Left colon (tissue), 2 donors: ENCODE measurements around the gene TPBGL. TPM values are rescaled to one million over a fixed set of nuclear protein-coding genes. Genes with fewer than 3 reads are reported as not detected.

Source experiments
- ATAC-seq: fragments of 200-7000 bp; cut with Tn5 transposase; one replicate; pipeline ENCODE4 v1.9.1; 2020; ENCODE audit warnings: mild to moderate bottlenecking, moderate library complexity
- DNase-seq, 2 donors: peaks; one replicate each; pipeline ENCODE4 v3.0.0-alpha.2; 2020
- intact Hi-C, 2 donors: fragments of 100-400 bp; cut with DNase I in 1 of 2; cut with micrococcal nuclease in 1 of 2; formaldehyde crosslinking; loops; one replicate each; pipeline versions ENCODE4 v1.11.2 to v1.14.0; 2022; cut with DNase I, micrococcal nuclease
- total RNA-seq, 2 donors: library from RNA; stranded (reverse); fragmentation: NEBNext Ultra II Directional; extraction: Animal tissue kit (Norgen Biotek cat#: 25700); gene quantifications; one replicate each; pipeline ENCODE4 v1.2.1, GENCODE V29; 2021
- donor health status: DM: no; HTN: no; CAD: no.
- donor health status: DM: yes; HTN: yes; CAD: no.

Gene TPBGL
- total RNA-seq, 2 donors from 2014 or later = 0.11 TPM; not detected in 1

GRCh38 chr11:75204685-75205563 is 35.6 kb upstream of the TPBGL start:
- intact Hi-C loops = loop anchor here (2.0 to 10.0 kb wide), 2 partner anchors 60 kb away; no protein-coding TSS in a partner anchor
- DNase-seq (peak; percentile 79 to 96), ATAC-seq (peak; percentile 93)

GRCh38 chr11:75205564-75206020 is 35.0 kb upstream of the TPBGL start:
- ATAC-seq = peak; percentile 25
- intact Hi-C loops = loop anchor here (2.0 to 10.0 kb wide), 2 partner anchors 61 kb away; no protein-coding TSS in a partner anchor
- DNase-seq = no peak

- ATAC-seq (no peak), DNase-seq (no peak)
- intact Hi-C loops = loop anchor here in 1 of 2 donors (10.0 kb wide), 1 partner anchor 64 kb away; no protein-coding TSS in a partner anchor
These were observed 32.1 kb upstream of the TPBGL start for GRCh38 chr11:75208446-75208845.

- intact Hi-C loops = no loop called here
- DNase-seq (no peak), ATAC-seq (no peak)
These were observed 28.2 kb upstream of the TPBGL start for GRCh38 chr11:75212411-75212810.

- intact Hi-C loops = no loop called here
- DNase-seq (peak; percentile 63 to 91), ATAC-seq (peak; percentile 87)
These were observed 26.2 kb upstream of the TPBGL start for GRCh38 chr11:75214411-75214821.

GRCh38 chr11:75214843-75215242 is 25.7 kb upstream of the TPBGL start:
- DNase-seq = no peak
- ATAC-seq = no peak
- intact Hi-C loops = no loop called here

- intact Hi-C loops = no loop called here
- ATAC-seq (no peak), DNase-seq (no peak)
These were observed 20.7 kb upstream of the TPBGL start for GRCh38 chr11:75219869-75220268.

GRCh38 chr11:75223954-75224643 is 16.5 kb upstream of the TPBGL start:
- ATAC-seq = peak; percentile 49
- intact Hi-C loops = no loop called here
- peak in 1 of 2 donors; percentile 12 for DNase-seq

- ATAC-seq (no peak), DNase-seq (no peak)
- intact Hi-C loops = no loop called here
These were observed 14.8 kb upstream of the TPBGL start for GRCh38 chr11:75225794-75226193.

GRCh38 chr11:75229466-75229865 is 11.1 kb upstream of the TPBGL start:
- ATAC-seq (no peak), DNase-seq (no peak)
- intact Hi-C loops = no loop called here

- intact Hi-C loops = loop anchor here in 1 of 2 donors (10.0 kb wide), 1 partner anchor 216 kb away; no protein-coding TSS in a partner anchor
- no peak for ATAC-seq
- no peak for DNase-seq
These were observed 10.0 kb upstream of the TPBGL start for GRCh38 chr11:75230621-75231020.

GRCh38 chr11:75233754-75234172 is 6.8 kb upstream of the TPBGL start:
- intact Hi-C loops = loop anchor here in 1 of 2 donors (10.0 kb wide), 1 partner anchor 219 kb away; no protein-coding TSS in a partner anchor
- no peak for ATAC-seq
- DNase-seq = no peak

GRCh38 chr11:75236062-75236461 is 4.5 kb upstream of the TPBGL start:
- DNase-seq = no peak
- ATAC-seq = no peak
- intact Hi-C loops = loop anchor here in 1 of 2 donors (10.0 kb wide), 1 partner anchor 221 kb away; no protein-coding TSS in a partner anchor

- DNase-seq = peak in 1 of 2 donors; percentile 13
- ATAC-seq = no peak
- intact Hi-C loops = loop anchor here in 1 of 2 donors (10.0 kb wide), 1 partner anchor 222 kb away; no protein-coding TSS in a partner anchor
These were observed 3.5 kb upstream of the TPBGL start for GRCh38 chr11:75237050-75237449.

- DNase-seq (peak in 1 of 2 donors; percentile 13), ATAC-seq (no peak)
- intact Hi-C loops = loop anchor here in 1 of 2 donors (10.0 kb wide), 1 partner anchor 224 kb away; no protein-coding TSS in a partner anchor
These were observed 1.8 kb upstream of the TPBGL start for GRCh38 chr11:75238595-75239440.

- intact Hi-C loops = loop anchor here (5.0 to 10.0 kb wide), 4 partner anchors 97 to 305 kb away; no protein-coding TSS in a partner anchor
- ATAC-seq = no peak
These were observed 863 bp upstream of the TPBGL start for GRCh38 chr11:75239531-75240290.

More at GRCh38 chr11:75239531-75240290, 863 bp upstream of the TPBGL start:
- peak in 1 of 2 donors; percentile 18 for DNase-seq
